Heart left ventricle (tissue), 16 donors: ENCODE results near the gene PRKCA. TPM values are rescaled to one million over a fixed set of nuclear protein-coding genes. Genes with fewer than 3 reads are reported as not detected.

ENCODE experiments used
- ATAC-seq, 4 donors: fragments of 200-7000 bp; cut with Tn5 transposase; one replicate each; pipeline ENCODE4 v1.9.1; 2020 to 2022; ENCODE audit warnings: moderate library complexity in 4 of 4, mild to moderate bottlenecking in 3 of 4, moderate number of reproducible peaks in 1 of 4
- DNase-seq, 5 donors: peaks; one replicate each; pipeline ENCODE4 v3.0.0-alpha.2; 2020
- H3K27ac ChIP-seq, 12 donors: fragments of 200-600 bp; sonication (generic) in 4 of 12; one replicate each; pipeline versions ENCODE4 v1.5.0 to v1.8.0; 2016 to 2022; ENCODE audit warnings: mild to moderate bottlenecking in 2 of 12
- H3K27me3 ChIP-seq, 9 donors: fragments of 200-600 bp; sonication (generic) in 2 of 9; one replicate each; pipeline versions ENCODE4 v1.5.1 to v1.8.0; 2016 to 2022; ENCODE audit warnings: mild to moderate bottlenecking in 3 of 9
- H3K36me3 ChIP-seq, 9 donors: fragments of 200-600 bp; sonication (generic) in 2 of 9; one replicate each; pipeline versions ENCODE4 v1.5.0 to v1.8.0; 2018 to 2022; ENCODE audit warnings: mild to moderate bottlenecking in 2 of 9
- H3K4me1 ChIP-seq, 12 donors: fragments of 200-600 bp; sonication (generic) in 4 of 12; one replicate each; pipeline versions ENCODE4 v1.5.0 to v1.8.0; 2016 to 2022; ENCODE audit warnings: mild to moderate bottlenecking in 3 of 12
- H3K4me3 ChIP-seq, 12 donors: fragments of 200-600 bp; sonication (generic) in 4 of 12; one replicate each; pipeline versions ENCODE4 v1.5.0 to v1.8.0; 2017 to 2022; ENCODE audit warnings: mild to moderate bottlenecking in 9 of 12, moderate library complexity in 4 of 12
- H3K9me3 ChIP-seq, 12 donors: fragments of 200-600 bp; sonication (generic) in 4 of 12; one replicate each; pipeline versions ENCODE4 v1.5.0 to v1.8.0; 2016 to 2022; ENCODE audit warnings: mild to moderate bottlenecking in 1 of 12
- CTCF ChIP-seq, 12 donors: fragments of 200-600 bp; sonication (generic) in 4 of 12; IDR thresholded peaks; one replicate each; pipeline versions ENCODE4 v1.5.0 to v1.8.0; 2018 to 2022; ENCODE audit warnings: antibody characterized with exemption in 12 of 12, mild to moderate bottlenecking in 5 of 12
- POLR2A ChIP-seq, 2 donors: fragments of 450-650 bp; IDR thresholded peaks; one replicate each; pipeline ENCODE4 v1.6.1; 2017; ENCODE audit warnings: antibody characterized with exemption in 2 of 2, mild to moderate bottlenecking in 2 of 2, moderate library complexity in 2 of 2
- WGBS, 4 donors: extraction: QIAGEN DNeasy Blood & Tissue Kit in 2 of 4; methylation state at CpG; one replicate each; pipeline versions ENCODE4 v1.1.5 to v1.1.7; 2013 to 2018; 5-methylcytosine and 5-hydroxymethylcytosine counted together
- intact Hi-C, 10 donors: fragments of 100-400 bp; cut with DNase I; formaldehyde crosslinking; loops; one replicate each; pipeline versions ENCODE4 v1.11.1 to v1.14.2; 2022
- polyA plus RNA-seq, 2 donors: library from polyadenylated mRNA; stranded (reverse); fragments of 200-250 nt; gene quantifications; one replicate each; pipeline ENCODE4 v1.2.3, GENCODE V29; 2013
- total RNA-seq, 9 donors: library from RNA; depleted of rRNA in 2 of 9; stranded (reverse); fragments of >200 nt in 2 of 9; fragmentation: NEBNext Ultra II Directional in 3 of 9; extraction: Animal tissue kit (Norgen Biotek cat#: 25700) in 3 of 9; gene quantifications; one replicate each; pipeline versions ENCODE4 v1.1.0 to v1.2.4, GENCODE V29; 2016 to 2023
- donor health status: ischemic (EF 13 %, LVEDD 7.1; RV severe dilation, severe dysfunction).
- donor health status: healthy with polysubstance abuse.
- donor health status: DM: no; HTN: yes; CAD: no.
- donor health status: DM: no; HTN: no; CAD: no.
- donor health status: ischemic (EF 25% LVEDD 6.9; RV normal size, moderate dysfunction).
- donor health status: ischemic (EF 25% LVEDD 5.7; RV mildly dilated, moderate dysfunction).
- donor health status: healthy.
- donor health status: DM: yes; HTN: yes; CAD: no.
- donor health status: ischemic (EF 35%, LVEDD 5.7; RV mildly dilated, moderate dysfunction).
- donor health status: nonischemic (EF 11% LVEDD 7.7; RV severe dilation, severe dysfunction).
- donor health status: DM: yes; HTN: yes; CAD: no.
- donor health status: PGD.
- donor health status: ischemic (EF 29% LVEDD 5.4; RV normal size, mild dysfunction).
- donor health status: nonischemic (EF 23%, LVEDD 6.1; RV moderate dilation, normal function).

Gene PRKCA
- total and polyA plus RNA-seq, 11 donors: 3.4 to 26.8 (median 11.4) TPM

DNA sequence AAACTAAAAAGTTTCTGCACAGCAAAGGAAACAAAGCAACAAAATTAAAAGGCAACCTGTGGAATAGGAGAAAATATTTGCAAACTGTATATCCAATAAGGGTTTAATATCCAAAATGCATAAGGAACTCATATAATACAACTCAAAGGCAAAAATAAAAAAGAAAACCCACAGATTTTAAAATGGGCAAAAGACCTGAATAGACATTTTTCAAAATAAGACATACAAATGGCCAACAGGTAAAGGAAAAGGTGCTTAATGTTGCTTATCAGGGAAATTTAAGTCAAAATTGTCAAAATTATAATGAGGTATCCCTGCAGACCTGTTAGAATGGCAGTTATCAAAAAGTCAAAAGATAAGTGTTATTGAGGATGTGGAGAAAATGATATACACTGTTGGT, 399.0 kb downstream of the PRKCA start:
- intact Hi-C loops: no loop called here
- no peaks in the 10 kb centered on the region for H3K27me3 ChIP-seq
- H3K4me3 ChIP-seq: no peak overlapping the region
- DNase-seq: no peak
- no peak overlapping the region for H3K27ac ChIP-seq
- ATAC-seq: no peak
- peaks cover 0 to 6% (median 0%) of the 10 kb centered on the region in 9 donors for H3K36me3 ChIP-seq
- no peaks in the 10 kb centered on the region for H3K4me1 ChIP-seq
- peaks cover 0 to 13% (median 2%) of the 10 kb centered on the region in 12 donors for H3K9me3 ChIP-seq
- TF ChIP-seq POLR2A (IDR thresholded peaks at IDR 0.05) (no peak), CTCF (IDR thresholded peaks at IDR 0.05) (no peak)

- Histone ChIP-seq H3K4me1 (no peaks in the 10 kb centered on the region), H3K36me3 (peaks cover 0 to 3% (median 0%) of the 10 kb centered on the region in 9 donors), H3K27ac (no peak overlapping the region), H3K27me3 (no peaks in the 10 kb centered on the region), H3K4me3 (no peak overlapping the region), H3K9me3 (peaks cover 0 to 13% (median 2%) of the 10 kb centered on the region in 12 donors)
- ATAC-seq (no peak), DNase-seq (no peak)
- TF ChIP-seq POLR2A (IDR thresholded peaks at IDR 0.05) (no peak), CTCF (IDR thresholded peaks at IDR 0.05) (no peak)
- intact Hi-C loops: no loop called here
- 92 to 94% (median 93%) methylated on average over 1 of the region's 1 CpG for WGBS, 4 donors
Measured at GRCh38 chr17:66702106-66702936, 399.9 kb downstream of the PRKCA start.

- Histone ChIP-seq H3K4me3 (no peak overlapping the region), H3K27ac (no peak overlapping the region), H3K36me3 (no peaks in the 10 kb centered on the region), H3K9me3 (no peaks in the 10 kb centered on the region), H3K27me3 (no peaks in the 10 kb centered on the region), H3K4me1 (no peaks in the 10 kb centered on the region)
- intact Hi-C loops: no loop called here
- DNase-seq (no peak), ATAC-seq (no peak)
- TF ChIP-seq CTCF (IDR thresholded peaks at IDR 0.05): no peak
- no peak for TF ChIP-seq POLR2A (IDR thresholded peaks at IDR 0.05)
- 54 to 67% (median 65%) methylated on average over 2 of the region's 2 CpGs for WGBS, 4 donors
Measured at GRCh38 chr17:66704858-66705520, 402.6 kb downstream of the PRKCA start.

GRCh38 chr17:66706851-66707450, 404.5 kb downstream of the PRKCA start:
- H3K27ac ChIP-seq: no peak overlapping the region
- no peak overlapping the region for H3K4me3 ChIP-seq
- DNase-seq (no peak), ATAC-seq (no peak)
- 92 to 100% (median 98%) methylated on average over 1 of the region's 1 CpG for WGBS, 4 donors
- no peaks in the 10 kb centered on the region for H3K9me3 ChIP-seq
- intact Hi-C loops: no loop called here
- H3K36me3 ChIP-seq: no peaks in the 10 kb centered on the region
- no peaks in the 10 kb centered on the region for H3K4me1 ChIP-seq
- TF ChIP-seq CTCF (IDR thresholded peaks at IDR 0.05): no peak
- no peak for TF ChIP-seq POLR2A (IDR thresholded peaks at IDR 0.05)
- H3K27me3 ChIP-seq: no peaks in the 10 kb centered on the region
